RWPE1 (cell line): Measurements from ENCODE around the gene HIPK1.

ENCODE experiments used
- CTCF ChIA-PET: fragments of 350-600 bp; sonication (Branson Sonifier 250); formaldehyde crosslinking; extraction: SDS; loops from one replicate; lab custom pipeline; 2021; lab: Yijun Ruan, JAX
- POLR2A ChIA-PET: fragments of 400-600 bp; formaldehyde crosslinking; extraction: SDS; loops from one replicate; lab custom pipeline; 2020; ENCODE audit warnings: antibody characterized with exemption; ENCODE audit not compliant: low non-redundant PET; lab: Yijun Ruan, JAX
- DNase-seq: peaks from one replicate; pipeline ENCODE4 v3.0.0; 2012; ENCODE audit warnings: low spot score
- H3K27ac ChIP-seq: fragments of 450-650 bp; 2 replicates; pipeline ENCODE4 v1.5.1; 2017
- TF ChIP-seq, protein P1 (sequence below): fragments of 450-650 bp; conservative IDR thresholded peaks from 2 replicates; pipeline ENCODE4 v1.5.1; 2017; ENCODE audit warnings: low read depth, mild to moderate bottlenecking

HIPK1 gene

DNA sequence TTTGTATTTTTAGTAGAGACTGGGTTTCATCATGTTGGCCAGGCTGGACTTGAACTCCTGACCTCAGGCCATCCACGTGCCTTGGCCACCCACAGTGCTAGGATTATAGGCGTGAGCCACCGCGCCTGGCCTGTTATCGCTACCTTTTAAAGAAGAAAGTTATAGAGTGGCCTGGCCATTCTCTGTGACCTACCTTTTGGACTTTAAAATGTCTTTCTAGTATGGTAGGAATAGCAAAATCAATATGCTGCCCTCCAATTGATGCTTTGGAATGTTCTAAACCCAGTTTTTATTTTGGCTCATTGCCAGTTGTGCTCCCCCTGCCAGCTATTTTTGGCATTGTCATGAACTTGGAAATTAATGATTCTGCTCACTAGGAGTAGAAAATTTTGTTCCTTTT, 19.9 kb downstream of the HIPK1 start:
- ChIA-PET POLR2A (no interaction called here), CTCF (interaction anchor here (1.4 kb wide), 1 partner anchor 114 kb away, joined by 4 read pairs; no protein-coding TSS in a partner anchor)
- TF ChIP-seq, protein P1, sequence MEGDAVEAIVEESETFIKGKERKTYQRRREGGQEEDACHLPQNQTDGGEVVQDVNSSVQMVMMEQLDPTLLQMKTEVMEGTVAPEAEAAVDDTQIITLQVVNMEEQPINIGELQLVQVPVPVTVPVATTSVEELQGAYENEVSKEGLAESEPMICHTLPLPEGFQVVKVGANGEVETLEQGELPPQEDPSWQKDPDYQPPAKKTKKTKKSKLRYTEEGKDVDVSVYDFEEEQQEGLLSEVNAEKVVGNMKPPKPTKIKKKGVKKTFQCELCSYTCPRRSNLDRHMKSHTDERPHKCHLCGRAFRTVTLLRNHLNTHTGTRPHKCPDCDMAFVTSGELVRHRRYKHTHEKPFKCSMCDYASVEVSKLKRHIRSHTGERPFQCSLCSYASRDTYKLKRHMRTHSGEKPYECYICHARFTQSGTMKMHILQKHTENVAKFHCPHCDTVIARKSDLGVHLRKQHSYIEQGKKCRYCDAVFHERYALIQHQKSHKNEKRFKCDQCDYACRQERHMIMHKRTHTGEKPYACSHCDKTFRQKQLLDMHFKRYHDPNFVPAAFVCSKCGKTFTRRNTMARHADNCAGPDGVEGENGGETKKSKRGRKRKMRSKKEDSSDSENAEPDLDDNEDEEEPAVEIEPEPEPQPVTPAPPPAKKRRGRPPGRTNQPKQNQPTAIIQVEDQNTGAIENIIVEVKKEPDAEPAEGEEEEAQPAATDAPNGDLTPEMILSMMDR, result 0 out of 2 replicates have a peak, but pooled peaks have one; percentile 10
- no peak overlapping the region for H3K27ac ChIP-seq
- peak; percentile 44 for DNase-seq

DNA sequence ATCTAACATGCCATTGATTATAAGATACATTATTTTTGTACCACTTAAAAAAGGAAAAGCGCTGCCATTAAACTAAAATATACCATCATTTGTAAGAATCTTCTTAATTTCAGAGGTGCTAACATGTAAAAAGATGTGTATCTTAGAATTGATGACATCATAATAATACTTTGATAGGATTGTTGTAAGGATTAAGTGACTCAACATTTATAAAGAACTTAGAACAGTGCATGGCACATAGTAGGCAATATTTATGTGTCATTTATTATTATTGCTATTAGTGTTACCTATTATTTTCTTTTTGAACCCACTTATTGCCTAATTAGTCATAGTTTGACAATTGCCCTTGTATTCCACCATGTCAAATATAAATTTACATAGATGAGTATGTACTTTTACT, 21.8 kb downstream of the HIPK1 start:
- TF ChIP-seq, protein P1, result no peak
- no peak overlapping the region for H3K27ac ChIP-seq
- ChIA-PET CTCF (no interaction called here), POLR2A (no interaction called here)
- no peak for DNase-seq

DNA sequence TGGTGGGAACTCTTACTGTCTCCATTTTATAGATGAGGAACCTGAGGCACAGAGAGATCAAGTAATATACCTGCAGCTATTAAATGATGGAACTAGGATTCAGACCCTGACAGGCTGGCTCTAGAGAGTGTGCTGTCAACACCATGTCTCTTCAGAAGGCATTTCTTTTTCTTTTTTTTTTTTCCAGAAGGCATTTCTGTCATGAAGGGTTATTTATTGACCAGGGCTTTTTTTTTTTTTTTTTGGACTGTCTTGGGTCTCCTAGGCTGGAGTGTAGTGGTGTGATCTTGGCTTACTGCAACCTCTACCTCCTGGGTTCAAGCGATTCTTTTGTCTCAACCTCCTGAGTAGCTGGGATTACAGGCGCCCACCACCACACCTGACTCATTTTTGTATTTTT, 22.6 kb downstream of the HIPK1 start:
- DNase-seq, result no peak
- TF ChIP-seq, protein P1, result no peak
- no peak overlapping the region for H3K27ac ChIP-seq
- ChIA-PET CTCF (interaction anchor here (0.6 kb wide), 1 partner anchor 502 kb away, joined by 5 read pairs; no protein-coding TSS in a partner anchor), POLR2A (no interaction called here)

DNA sequence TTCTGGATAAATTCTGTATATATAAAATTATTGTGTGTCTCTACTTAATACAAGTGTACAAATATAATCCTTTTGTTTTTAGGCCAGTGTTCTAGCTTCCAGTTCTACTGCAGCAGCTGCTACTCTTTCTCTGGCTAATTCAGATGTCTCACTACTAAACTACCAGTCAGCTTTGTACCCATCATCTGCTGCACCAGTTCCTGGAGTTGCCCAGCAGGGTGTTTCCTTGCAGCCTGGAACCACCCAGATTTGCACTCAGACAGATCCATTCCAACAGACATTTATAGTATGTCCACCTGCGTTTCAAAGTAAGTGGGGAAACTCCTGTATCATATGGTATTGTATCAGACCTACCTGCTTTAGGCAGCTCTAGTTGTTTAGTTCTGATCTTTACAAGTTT, 28.9 kb downstream of the HIPK1 start:
- TF ChIP-seq, protein P1, result no peak
- POLR2A ChIA-PET, result no interaction called here
- CTCF ChIA-PET, result interaction anchor here (1.3 kb wide), 1 partner anchor 389 kb away, joined by 4 read pairs; no protein-coding TSS in a partner anchor
- no peak overlapping the region for H3K27ac ChIP-seq
- DNase-seq, result no peak

DNA sequence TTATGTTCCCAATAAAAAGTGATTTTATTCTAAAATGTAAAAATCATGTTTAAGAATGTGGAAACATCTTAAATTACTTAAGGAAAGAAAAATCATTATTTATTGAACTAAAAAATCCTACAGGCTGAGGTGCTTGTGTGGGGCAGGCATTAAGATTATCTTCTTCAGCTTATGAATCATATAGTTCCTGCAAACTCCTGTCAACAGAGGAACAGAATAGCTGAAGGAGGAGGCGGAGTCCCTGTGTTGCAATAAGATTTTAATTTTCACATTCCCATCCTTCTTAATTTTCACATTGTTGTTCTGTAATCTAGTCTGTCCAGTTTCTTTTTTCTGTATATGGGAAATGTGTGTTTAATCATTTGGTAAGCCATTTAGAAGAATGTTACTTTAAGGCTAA, 29.6 kb downstream of the HIPK1 start:
- CTCF ChIA-PET, result no interaction called here
- TF ChIP-seq, protein P1, result no peak
- DNase-seq, result no peak
- H3K27ac ChIP-seq, result no peak overlapping the region
- POLR2A ChIA-PET, result no interaction called here

DNA sequence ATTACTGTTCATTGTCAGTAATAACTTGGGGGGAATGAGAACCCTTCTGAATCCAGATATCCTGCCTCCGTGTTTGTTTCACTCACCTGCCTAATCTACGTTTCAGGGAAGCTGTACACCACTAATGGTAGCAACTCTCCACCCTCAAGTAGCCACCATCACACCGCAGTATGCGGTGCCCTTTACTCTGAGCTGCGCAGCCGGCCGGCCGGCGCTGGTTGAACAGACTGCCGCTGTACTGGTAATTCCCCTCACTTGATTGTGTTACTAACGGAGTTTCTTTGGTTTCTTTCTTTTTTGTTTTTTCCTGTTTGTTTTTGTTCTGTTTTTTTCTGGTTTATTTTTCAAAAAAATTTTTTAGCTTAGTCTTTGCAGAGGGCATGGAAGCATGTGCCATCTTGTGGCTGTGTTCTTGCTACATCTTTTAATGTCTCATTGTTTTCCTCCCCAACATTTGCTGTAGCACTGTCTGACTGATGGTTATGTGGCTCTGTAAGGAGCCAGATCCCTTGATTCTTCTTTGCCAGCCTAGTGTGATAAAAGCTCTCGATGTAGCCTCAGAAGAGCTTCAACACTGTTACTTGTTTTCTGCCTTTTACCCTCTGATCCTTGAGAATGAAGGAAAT, 34.3 kb downstream of the HIPK1 start:
- no peak overlapping the region for H3K27ac ChIP-seq
- DNase-seq, result no peak
- ChIA-PET CTCF (interaction anchor here (0.6 to 0.9 kb wide), 3 partner anchors 27 to 73 kb away, joined by 3 to 4 read pairs (median 4); no protein-coding TSS in a partner anchor), POLR2A (no interaction called here)
- TF ChIP-seq, protein P1, result no peak
